Activated T-cell treated with anti-CD3 and anti-CD28 coated beads, Interleukin-2, amount 50 U/mL, for 4 hours (primary cell): ENCODE data around the gene UMAD1. TPM values are rescaled to one million over a fixed set of nuclear protein-coding genes. Genes with fewer than 3 reads are reported as not detected.

Experiments
- ATAC-seq, 2 donors: fragments of 200-7000 bp; cut with Tn5 transposase; one replicate each; pipeline ENCODE4 v1.10.0; 2021
- DNase-seq: peaks from one replicate; pipeline ENCODE4 v3.0.0-alpha.2; 2020
- H3K27me3 Mint-ChIP-seq: one replicate; pipeline ENCODE4 v1.8.0; 2021; ENCODE audit warnings: low read depth, mixed read lengths
- H3K36me3 Mint-ChIP-seq: one replicate; pipeline ENCODE4 v1.8.0; 2022; ENCODE audit warnings: mixed read lengths; ENCODE audit not compliant: insufficient read depth
- H3K4me1 Mint-ChIP-seq: one replicate; pipeline ENCODE4 v1.8.0; 2021; ENCODE audit warnings: low read depth, mixed read lengths
- H3K4me3 Mint-ChIP-seq: one replicate; pipeline ENCODE4 v1.8.0; 2021; ENCODE audit warnings: mild to moderate bottlenecking, moderate library complexity, mixed read lengths
- H3K9me3 Mint-ChIP-seq: one replicate; pipeline ENCODE4 v1.8.0; 2021; ENCODE audit warnings: mixed read lengths
- total RNA-seq, 3 donors: library from RNA; stranded (reverse); gene quantifications; one replicate each; pipeline ENCODE4 v1.2.1, GENCODE V29; 2021

The UMAD1 gene
- 10 to 100 TPM; 12.5 to 16.9 (median 13.9) TPM for total RNA-seq

DNA sequence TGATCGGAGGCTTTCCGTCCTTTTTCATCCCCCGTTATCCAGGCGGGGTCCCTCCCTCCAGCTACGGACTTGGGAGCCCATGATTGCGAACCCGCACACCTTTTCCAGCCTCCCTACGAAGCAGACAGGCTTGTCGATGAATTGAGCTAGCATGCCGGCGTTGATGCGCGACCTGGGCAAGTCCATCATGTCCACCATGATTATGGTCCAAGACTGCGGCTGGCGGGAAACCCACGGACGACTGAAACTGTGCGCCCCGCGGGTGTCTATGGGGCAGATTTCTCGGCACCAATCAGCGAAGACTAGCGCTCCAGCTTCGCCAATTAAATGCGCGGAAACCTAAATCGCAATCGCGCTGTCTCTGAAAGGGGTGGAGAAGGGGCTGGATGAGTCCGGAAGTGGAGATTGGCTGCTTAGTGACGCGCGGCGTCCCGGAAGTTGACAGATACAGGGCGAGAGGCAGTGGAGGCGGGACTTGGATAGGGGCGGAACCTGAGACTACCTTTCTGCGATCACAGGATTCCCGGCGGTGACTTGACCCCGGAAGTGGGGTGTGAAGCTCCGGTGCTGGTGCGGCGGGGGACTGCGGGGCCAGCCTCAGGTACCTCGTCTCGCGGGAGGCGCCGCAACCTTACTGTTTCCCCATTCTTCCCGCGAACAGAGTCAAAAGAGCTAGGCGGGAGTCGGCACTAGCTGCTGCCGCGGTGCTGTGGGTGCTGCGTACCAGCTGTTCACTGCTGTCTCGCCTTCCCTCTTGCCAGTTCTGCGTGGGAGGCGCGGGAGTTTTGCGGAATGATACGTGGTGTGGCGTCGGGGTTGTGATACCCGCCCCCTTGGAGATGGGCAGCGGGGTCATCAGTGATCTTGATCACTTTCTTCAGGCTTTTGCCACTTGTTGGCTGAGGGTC is at the start of gene UMAD1:
TSS of gene UMAD1 (plus strand) at position 532 of the 908 bp plus-strand sequence. CDS start 32,620 bp downstream, outside the sequence.
- ATAC-seq (peak; percentile 89 to 94), DNase-seq (peak; percentile 96)
- no peaks in the 10 kb centered on the region for H3K27me3 Mint-ChIP-seq
- peaks cover 25% of the 10 kb centered on the region for H3K36me3 Mint-ChIP-seq
- H3K9me3 Mint-ChIP-seq: no peaks in the 10 kb centered on the region
- peak within 1 kb of the TSS; percentile 95 for H3K4me3 Mint-ChIP-seq
- peaks cover 48% of the 10 kb centered on the region for H3K4me1 Mint-ChIP-seq

- H3K4me1 Mint-ChIP-seq: no peaks in the 10 kb centered on the region
- peaks cover 31% of the 10 kb centered on the region for H3K36me3 Mint-ChIP-seq
- H3K9me3 Mint-ChIP-seq: no peaks in the 10 kb centered on the region
- H3K27me3 Mint-ChIP-seq: no peaks in the 10 kb centered on the region
- no peak overlapping the region for H3K4me3 Mint-ChIP-seq
- ATAC-seq (no peak), DNase-seq (no peak)
Observed at GRCh38 chr7:7595451-7595850, 45.1 kb upstream of the UMAD1 start.

GRCh38 chr7:7596176-7596575 is 44.4 kb upstream of the UMAD1 start:
- ATAC-seq: no peak
- Mint-ChIP-seq H3K4me1 (no peaks in the 10 kb centered on the region), H3K27me3 (no peaks in the 10 kb centered on the region), H3K36me3 (peaks cover 33% of the 10 kb centered on the region), H3K4me3 (no peak overlapping the region), H3K9me3 (peaks cover 5% of the 10 kb centered on the region)
- DNase-seq: no peak

DNA sequence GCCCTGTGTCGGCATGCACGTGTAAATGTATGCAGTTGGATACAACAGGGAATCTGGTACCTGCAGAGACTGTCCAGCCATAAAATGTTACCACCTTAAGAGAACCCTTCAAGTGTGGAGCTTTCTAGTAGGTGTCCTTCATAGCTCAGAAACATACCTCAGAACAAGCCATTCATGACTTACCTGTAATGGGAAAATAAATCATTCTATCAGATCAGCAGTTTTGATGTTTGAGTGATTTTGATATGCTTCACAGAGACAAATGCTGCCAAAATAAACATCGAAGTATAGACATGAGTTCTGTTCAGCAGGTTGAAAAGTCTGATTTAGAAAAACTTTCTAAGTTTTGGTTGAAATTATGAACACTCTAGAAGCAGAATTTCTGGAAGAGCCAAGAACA is 33.5 kb upstream of the UMAD1 start:
- peaks cover 2% of the 10 kb centered on the region for H3K4me1 Mint-ChIP-seq
- no peaks in the 10 kb centered on the region for H3K27me3 Mint-ChIP-seq

GRCh38 chr7:7609330-7609729 is 31.2 kb upstream of the UMAD1 start:
- DNase-seq (no peak), ATAC-seq (no peak)
- H3K27me3 Mint-ChIP-seq: no peaks in the 10 kb centered on the region
- H3K4me1 Mint-ChIP-seq: peaks cover 2% of the 10 kb centered on the region
- H3K9me3 Mint-ChIP-seq: no peaks in the 10 kb centered on the region
- no peak overlapping the region for H3K4me3 Mint-ChIP-seq
- peaks cover 11% of the 10 kb centered on the region for H3K36me3 Mint-ChIP-seq

More for the DNA sequence above, 33.5 kb upstream of the UMAD1 start:
- no peaks in the 10 kb centered on the region for H3K9me3 Mint-ChIP-seq
- no peak overlapping the region for H3K4me3 Mint-ChIP-seq
- peaks cover 11% of the 10 kb centered on the region for H3K36me3 Mint-ChIP-seq
- no peak for ATAC-seq
- DNase-seq: no peak

DNA sequence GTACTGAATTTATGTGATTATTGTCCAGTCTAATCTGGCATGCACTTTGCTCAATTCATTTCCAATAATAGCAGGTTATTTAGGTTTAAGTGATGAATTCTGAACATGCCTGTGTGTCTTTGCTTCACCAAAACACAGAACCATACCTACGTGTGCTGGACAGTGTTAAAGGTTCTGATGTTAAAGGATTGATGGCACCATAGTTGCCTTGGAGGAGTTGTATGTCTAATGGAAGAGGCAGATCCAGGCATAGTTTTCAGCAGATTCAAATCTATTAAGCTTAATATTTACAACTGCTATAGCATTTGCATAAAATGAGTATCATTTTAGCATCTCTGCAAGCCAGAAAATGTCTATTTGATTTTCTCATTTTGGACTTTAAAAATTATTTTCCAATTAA is 28.0 kb upstream of the UMAD1 start:
- no peak overlapping the region for H3K4me3 Mint-ChIP-seq
- no peak for DNase-seq
- ATAC-seq: no peak
- no peaks in the 10 kb centered on the region for H3K9me3 Mint-ChIP-seq
- no peaks in the 10 kb centered on the region for H3K27me3 Mint-ChIP-seq
- H3K36me3 Mint-ChIP-seq: peaks cover 6% of the 10 kb centered on the region
- peaks cover 3% of the 10 kb centered on the region for H3K4me1 Mint-ChIP-seq

- no peaks in the 10 kb centered on the region for H3K27me3 Mint-ChIP-seq
- no peaks in the 10 kb centered on the region for H3K9me3 Mint-ChIP-seq
- peaks cover 6% of the 10 kb centered on the region for H3K4me1 Mint-ChIP-seq
- H3K36me3 Mint-ChIP-seq: peaks cover 2% of the 10 kb centered on the region
- DNase-seq (no peak), ATAC-seq (no peak)
- H3K4me3 Mint-ChIP-seq: no peak overlapping the region
Observed at GRCh38 chr7:7613210-7613609, 27.3 kb upstream of the UMAD1 start.

- no peak overlapping the region for H3K4me3 Mint-ChIP-seq
- DNase-seq (no peak), ATAC-seq (no peak)
- H3K4me1 Mint-ChIP-seq: peaks cover 6% of the 10 kb centered on the region
- H3K9me3 Mint-ChIP-seq: no peaks in the 10 kb centered on the region
- no peaks in the 10 kb centered on the region for H3K27me3 Mint-ChIP-seq
- peaks cover 2% of the 10 kb centered on the region for H3K36me3 Mint-ChIP-seq
Observed at GRCh38 chr7:7614018-7614741, 26.4 kb upstream of the UMAD1 start.

GRCh38 chr7:7617550-7617949 is 23.0 kb upstream of the UMAD1 start:
- Mint-ChIP-seq H3K4me3 (no peak overlapping the region), H3K9me3 (no peaks in the 10 kb centered on the region), H3K36me3 (no peaks in the 10 kb centered on the region), H3K27me3 (no peaks in the 10 kb centered on the region), H3K4me1 (peaks cover 4% of the 10 kb centered on the region)
- DNase-seq: no peak
- no peak for ATAC-seq

DNA sequence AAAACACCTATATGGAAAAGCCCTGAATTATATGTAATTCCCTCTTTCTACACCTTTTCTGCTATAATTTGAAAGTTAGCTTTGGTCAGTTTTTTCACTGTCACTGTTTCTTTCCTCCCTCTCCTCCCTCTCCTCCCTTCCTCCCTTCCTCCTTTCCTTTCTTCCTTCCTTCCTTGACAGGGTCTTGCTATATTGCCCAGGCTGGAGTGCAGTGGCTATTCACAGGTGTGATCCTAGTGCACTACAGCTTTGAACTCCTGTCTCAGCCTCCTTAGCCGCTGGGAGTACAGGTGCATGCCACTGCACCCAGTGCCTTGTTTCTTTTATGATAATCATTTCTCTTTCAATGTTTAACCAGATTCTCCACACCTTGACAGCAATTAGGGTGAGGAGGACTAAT is 22.1 kb upstream of the UMAD1 start:
- no peak for DNase-seq
- Mint-ChIP-seq H3K27me3 (no peaks in the 10 kb centered on the region), H3K36me3 (no peaks in the 10 kb centered on the region), H3K9me3 (no peaks in the 10 kb centered on the region), H3K4me1 (peaks cover 4% of the 10 kb centered on the region), H3K4me3 (no peak overlapping the region)
- ATAC-seq: no peak

DNA sequence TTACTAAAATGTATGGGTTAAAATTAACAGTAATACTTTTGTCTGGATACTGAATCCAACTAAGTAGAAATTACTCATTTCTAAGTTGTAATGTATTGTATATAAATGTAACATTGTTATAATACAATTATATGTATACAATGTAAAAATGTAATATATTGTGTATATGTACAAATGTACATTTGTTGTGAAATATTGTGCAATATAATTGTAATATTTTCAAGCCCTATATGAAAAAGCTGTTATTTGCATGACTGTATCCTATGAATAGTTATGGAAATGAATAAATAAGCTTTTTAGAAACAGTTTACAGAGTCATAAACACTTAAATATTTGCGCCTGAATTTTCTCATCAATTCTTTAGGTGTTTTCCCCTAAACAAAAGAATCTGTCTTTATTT is 20.3 kb upstream of the UMAD1 start:
- no peak overlapping the region for H3K4me3 Mint-ChIP-seq
- no peak for DNase-seq
- no peaks in the 10 kb centered on the region for H3K36me3 Mint-ChIP-seq
- no peak for ATAC-seq
- peaks cover 4% of the 10 kb centered on the region for H3K4me1 Mint-ChIP-seq
- no peaks in the 10 kb centered on the region for H3K27me3 Mint-ChIP-seq
- H3K9me3 Mint-ChIP-seq: no peaks in the 10 kb centered on the region

GRCh38 chr7:7620644-7621210 is 19.8 kb upstream of the UMAD1 start:
- H3K4me1 Mint-ChIP-seq: peaks cover 4% of the 10 kb centered on the region
- ATAC-seq (no peak), DNase-seq (no peak)
- no peaks in the 10 kb centered on the region for H3K9me3 Mint-ChIP-seq
- H3K4me3 Mint-ChIP-seq: no peak overlapping the region
- no peaks in the 10 kb centered on the region for H3K36me3 Mint-ChIP-seq
- no peaks in the 10 kb centered on the region for H3K27me3 Mint-ChIP-seq

- no peak overlapping the region for H3K4me3 Mint-ChIP-seq
- no peak for DNase-seq
- no peak for ATAC-seq
- H3K36me3 Mint-ChIP-seq: no peaks in the 10 kb centered on the region
- peaks cover 2% of the 10 kb centered on the region for H3K27me3 Mint-ChIP-seq
- H3K9me3 Mint-ChIP-seq: peaks cover 12% of the 10 kb centered on the region
- H3K4me1 Mint-ChIP-seq: no peaks in the 10 kb centered on the region
Observed at GRCh38 chr7:7628476-7628875, 12.1 kb upstream of the UMAD1 start.

GRCh38 chr7:7630626-7631329 is 9.8 kb upstream of the UMAD1 start:
- H3K36me3 Mint-ChIP-seq: peaks cover 1% of the 10 kb centered on the region
- no peaks in the 10 kb centered on the region for H3K4me1 Mint-ChIP-seq
- DNase-seq (no peak), ATAC-seq (peak; percentile 43 to 63)
- no peak overlapping the region for H3K4me3 Mint-ChIP-seq
- peaks cover 2% of the 10 kb centered on the region for H3K27me3 Mint-ChIP-seq
- peaks cover 12% of the 10 kb centered on the region for H3K9me3 Mint-ChIP-seq
